Measurements from ENCODE around the gene PRR11.

GRCh38 chr17:59221159-59221847 lies 65.8 kb downstream of the PRR11 start:
- TF ChIP-seq, protein P1, sequence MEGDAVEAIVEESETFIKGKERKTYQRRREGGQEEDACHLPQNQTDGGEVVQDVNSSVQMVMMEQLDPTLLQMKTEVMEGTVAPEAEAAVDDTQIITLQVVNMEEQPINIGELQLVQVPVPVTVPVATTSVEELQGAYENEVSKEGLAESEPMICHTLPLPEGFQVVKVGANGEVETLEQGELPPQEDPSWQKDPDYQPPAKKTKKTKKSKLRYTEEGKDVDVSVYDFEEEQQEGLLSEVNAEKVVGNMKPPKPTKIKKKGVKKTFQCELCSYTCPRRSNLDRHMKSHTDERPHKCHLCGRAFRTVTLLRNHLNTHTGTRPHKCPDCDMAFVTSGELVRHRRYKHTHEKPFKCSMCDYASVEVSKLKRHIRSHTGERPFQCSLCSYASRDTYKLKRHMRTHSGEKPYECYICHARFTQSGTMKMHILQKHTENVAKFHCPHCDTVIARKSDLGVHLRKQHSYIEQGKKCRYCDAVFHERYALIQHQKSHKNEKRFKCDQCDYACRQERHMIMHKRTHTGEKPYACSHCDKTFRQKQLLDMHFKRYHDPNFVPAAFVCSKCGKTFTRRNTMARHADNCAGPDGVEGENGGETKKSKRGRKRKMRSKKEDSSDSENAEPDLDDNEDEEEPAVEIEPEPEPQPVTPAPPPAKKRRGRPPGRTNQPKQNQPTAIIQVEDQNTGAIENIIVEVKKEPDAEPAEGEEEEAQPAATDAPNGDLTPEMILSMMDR (IDR thresholded peaks at IDR 0.05) = no peak
- no peak for TF ChIP-seq POLR2A (IDR thresholded peaks at IDR 0.05)

Data from Peyer's patch (tissue), 4 donors.